HG03342 (cell line): ENCODE measurements around the gene RPL13.

Source experiments
- ATAC-seq: cut with Tn5 transposase; IDR thresholded peaks from one replicate; pipeline ENCODE4 v1.9.1; 2021; ENCODE audit warnings: mild to moderate bottlenecking, moderate library complexity; ENCODE audit not compliant: unreplicated experiment

RPL13 gene

GRCh38 chr16:89613231-89613953 lies 52.9 kb downstream of the RPL13 start, which contains the start of gene DPEP1:
DPEP1 (plus strand) TSS chr16:89613642; CDS start chr16:89630411, 16,769 bp downstream.
- ATAC-seq = no peak

DNA sequence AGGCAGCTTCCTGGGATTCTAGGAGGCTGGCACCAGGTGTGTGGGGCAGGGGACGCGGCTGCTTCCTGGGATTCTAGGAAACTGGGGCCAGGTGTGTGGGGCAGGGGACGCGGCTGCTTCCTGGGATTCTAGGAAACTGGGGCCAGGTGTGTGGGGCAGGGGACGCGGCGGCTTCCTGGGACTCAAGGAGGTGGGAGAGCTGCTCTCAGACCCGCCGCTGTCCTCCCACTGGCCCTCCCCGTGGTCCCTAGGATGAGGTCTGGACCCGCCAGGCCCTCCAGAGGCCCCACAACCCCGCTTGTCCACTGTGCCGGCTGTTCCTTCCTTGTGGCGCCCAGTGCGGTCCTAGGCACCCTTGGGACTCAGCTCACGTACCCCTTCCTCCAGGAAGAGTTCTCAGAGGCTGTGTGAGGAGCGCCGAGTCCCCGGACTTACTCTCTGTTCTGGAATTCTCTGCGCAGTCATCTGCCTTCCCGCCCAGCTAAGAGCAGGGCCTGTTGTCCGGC lies 53.5 kb downstream of the RPL13 start:
- no peak for ATAC-seq
